ENCODE results near the gene RNF187. TPM values are rescaled to one million over a fixed set of nuclear protein-coding genes. Genes with fewer than 3 reads are reported as not detected.
A peak's percentile ranks its signal among the peaks of the same experiment; 100 is the strongest.
"Not testable (repeated sequence)": the region's sequence is repeated elsewhere in the genome, so short reads cannot be mapped to it uniquely, and the experiment has no call there.

The RNF187 gene
- total RNA-seq, 4 donors from 2014 or later: 75.8 to 106 (median 80.1) TPM

DNA sequence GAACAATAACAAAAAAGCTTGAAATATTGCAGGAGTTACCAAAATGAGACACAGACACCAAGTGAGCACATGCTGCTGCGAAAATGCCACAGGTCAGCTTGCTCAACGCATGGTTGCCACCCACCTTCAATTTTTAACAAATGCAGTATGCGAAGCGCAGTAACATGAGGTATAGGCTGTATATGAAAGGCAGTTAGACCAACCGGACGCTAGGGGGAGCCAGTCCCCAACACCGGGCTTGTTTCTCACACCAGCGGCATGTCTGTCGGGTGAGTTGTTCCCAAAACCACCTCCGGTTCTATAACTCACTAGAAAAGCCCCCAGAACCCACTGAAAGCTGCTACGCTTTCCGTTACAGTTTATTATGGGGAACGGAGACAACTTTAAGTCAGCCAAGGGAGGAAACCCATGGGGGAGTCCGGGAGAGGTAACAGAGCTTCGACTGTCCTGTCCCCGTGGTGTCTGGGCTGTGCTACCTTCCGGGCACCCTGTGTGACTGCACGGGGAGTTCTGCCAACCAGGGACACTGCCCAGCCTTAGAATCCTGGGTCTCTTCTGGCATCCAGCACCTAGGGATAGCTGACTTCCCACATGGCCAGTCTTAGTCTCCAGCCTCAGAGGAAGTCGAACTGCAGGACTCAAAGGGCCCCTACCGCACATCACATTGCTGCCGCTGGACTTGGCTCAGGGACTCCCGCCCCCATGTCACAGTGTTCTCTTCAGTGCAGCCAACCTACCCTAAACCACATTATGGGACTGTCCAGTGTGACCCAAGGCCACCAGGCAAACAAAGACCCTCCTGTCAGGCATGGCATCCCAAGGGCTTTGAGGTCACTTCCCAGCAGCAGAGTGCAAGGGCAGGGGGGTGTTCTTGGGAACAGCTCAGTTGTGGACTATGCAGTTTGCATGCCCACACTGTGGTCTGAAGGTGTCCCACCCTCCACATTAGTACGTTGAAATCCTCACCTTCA is 14.0 kb downstream of the RNF187 start:
- intact Hi-C loops (cut with DNase I; ENCODE audit: low total_unique reads): no loop called here
- 23 to 26% methylated on average over 23 of the region's 23 CpGs for WGBS, 2 donors
- no peak overlapping the region for H3K4me3 ChIP-seq (ENCODE audit: low read depth, poor library complexity, severe bottlenecking)
- DNase-seq (ENCODE audit: low spot score in 2 of 2): peak; percentile 73 to 97
- TF ChIP-seq, protein P1, sequence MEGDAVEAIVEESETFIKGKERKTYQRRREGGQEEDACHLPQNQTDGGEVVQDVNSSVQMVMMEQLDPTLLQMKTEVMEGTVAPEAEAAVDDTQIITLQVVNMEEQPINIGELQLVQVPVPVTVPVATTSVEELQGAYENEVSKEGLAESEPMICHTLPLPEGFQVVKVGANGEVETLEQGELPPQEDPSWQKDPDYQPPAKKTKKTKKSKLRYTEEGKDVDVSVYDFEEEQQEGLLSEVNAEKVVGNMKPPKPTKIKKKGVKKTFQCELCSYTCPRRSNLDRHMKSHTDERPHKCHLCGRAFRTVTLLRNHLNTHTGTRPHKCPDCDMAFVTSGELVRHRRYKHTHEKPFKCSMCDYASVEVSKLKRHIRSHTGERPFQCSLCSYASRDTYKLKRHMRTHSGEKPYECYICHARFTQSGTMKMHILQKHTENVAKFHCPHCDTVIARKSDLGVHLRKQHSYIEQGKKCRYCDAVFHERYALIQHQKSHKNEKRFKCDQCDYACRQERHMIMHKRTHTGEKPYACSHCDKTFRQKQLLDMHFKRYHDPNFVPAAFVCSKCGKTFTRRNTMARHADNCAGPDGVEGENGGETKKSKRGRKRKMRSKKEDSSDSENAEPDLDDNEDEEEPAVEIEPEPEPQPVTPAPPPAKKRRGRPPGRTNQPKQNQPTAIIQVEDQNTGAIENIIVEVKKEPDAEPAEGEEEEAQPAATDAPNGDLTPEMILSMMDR (IDR thresholded peaks at IDR 0.05): no peak

DNA sequence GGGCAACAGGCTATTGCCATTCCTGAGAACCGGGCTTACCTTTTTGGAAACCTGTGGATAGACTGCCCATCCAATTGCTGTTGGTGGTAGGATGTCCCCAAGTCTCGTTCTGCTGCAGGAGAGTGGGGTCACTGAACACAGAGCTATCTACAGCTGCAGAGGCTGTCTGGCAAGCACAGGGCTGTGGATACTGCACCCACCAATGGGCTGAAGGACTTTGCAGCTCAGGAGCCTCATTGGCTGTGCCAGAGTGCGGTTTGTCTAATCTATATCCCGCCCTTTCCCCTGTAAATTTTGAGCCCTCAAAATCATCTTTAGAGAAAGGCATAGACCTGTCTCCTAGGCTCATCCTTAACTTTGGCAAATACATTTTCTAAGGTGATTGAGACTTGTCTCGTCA is 15.3 kb downstream of the RNF187 start:
- intact Hi-C loops (cut with DNase I; ENCODE audit: low total_unique reads): no loop called here
- TF ChIP-seq POLR2A (IDR thresholded peaks at IDR 0.05): no peak
- TF ChIP-seq, protein P1 (IDR thresholded peaks at IDR 0.05): no peak
- no peak for DNase-seq (ENCODE audit: low spot score in 2 of 2)
- 90 to 94% methylated on average over 5 of the region's 5 CpGs for WGBS, 2 donors
- H3K4me3 ChIP-seq (ENCODE audit: low read depth, poor library complexity, severe bottlenecking): no peak overlapping the region

DNA sequence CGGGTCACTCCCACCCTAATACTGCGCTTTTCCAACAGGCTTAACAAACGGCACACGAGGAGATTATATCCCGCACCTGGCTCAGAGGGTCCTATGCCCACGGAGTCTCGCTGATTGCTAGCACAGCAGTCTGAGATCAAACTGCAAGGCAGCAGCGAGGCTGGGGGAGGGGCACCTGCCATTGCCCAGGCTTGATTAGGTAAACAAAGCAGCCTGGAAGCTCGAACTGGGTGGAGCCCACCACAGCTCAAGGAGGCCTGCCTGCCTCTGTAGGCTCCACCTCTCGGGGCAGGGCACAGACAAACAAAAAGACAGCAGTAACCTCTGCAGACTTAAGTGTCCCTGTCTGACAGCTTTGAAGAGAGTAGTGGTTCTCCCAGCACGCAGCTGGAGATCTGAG is 18.8 kb downstream of the RNF187 start:
- H3K4me3 ChIP-seq (ENCODE audit: low read depth, poor library complexity, severe bottlenecking); intact Hi-C loops (cut with DNase I; ENCODE audit: low total_unique reads); DNase-seq (ENCODE audit: low spot score in 2 of 2): not testable (repeated sequence)
- 74 to 84% methylated on average over 8 to 11 of the region's 11 CpGs for WGBS, 2 donors

DNA sequence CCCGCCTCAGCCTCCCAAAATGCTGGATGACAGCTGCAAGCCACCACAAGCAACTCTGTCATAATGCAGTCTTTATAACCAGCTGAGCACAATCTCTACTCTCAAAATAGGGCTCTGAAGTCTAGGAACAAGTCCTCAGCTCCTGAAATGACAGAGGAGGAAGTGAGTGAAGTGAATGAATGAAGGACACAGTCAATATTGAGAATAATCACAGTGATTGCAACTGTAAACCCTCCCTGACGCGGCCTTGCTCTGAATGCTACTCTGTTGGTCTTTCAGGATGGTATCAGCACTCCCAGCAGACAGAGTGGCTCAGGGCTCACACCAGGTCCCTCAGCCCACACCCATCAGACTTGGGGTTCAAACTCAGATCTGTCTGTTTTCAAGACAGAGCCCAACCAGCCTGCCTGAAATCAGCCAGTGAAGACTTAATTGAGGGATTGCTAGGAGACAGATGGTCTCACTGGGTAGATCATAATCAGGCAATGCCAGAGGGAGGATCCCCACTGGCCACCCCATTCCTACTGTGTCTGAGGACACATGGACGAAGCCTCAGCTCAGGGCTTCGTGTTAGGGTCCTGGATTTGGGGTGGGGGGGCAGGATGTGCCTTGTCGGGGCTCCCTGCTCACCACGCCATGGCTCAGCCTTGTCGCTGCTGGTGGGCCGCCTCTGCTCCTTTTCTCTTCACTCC is 20.9 kb downstream of the RNF187 start:
- H3K4me3 ChIP-seq (ENCODE audit: low read depth, poor library complexity, severe bottlenecking): no peak overlapping the region
- TF ChIP-seq, protein P1 (IDR thresholded peaks at IDR 0.05): no peak
- TF ChIP-seq POLR2A (IDR thresholded peaks at IDR 0.05): no peak
- 79 to 86% methylated on average over 9 of the region's 9 CpGs for WGBS, 2 donors
- DNase-seq (ENCODE audit: low spot score in 2 of 2): no peak
- intact Hi-C loops (cut with DNase I; ENCODE audit: low total_unique reads): no loop called here

DNA sequence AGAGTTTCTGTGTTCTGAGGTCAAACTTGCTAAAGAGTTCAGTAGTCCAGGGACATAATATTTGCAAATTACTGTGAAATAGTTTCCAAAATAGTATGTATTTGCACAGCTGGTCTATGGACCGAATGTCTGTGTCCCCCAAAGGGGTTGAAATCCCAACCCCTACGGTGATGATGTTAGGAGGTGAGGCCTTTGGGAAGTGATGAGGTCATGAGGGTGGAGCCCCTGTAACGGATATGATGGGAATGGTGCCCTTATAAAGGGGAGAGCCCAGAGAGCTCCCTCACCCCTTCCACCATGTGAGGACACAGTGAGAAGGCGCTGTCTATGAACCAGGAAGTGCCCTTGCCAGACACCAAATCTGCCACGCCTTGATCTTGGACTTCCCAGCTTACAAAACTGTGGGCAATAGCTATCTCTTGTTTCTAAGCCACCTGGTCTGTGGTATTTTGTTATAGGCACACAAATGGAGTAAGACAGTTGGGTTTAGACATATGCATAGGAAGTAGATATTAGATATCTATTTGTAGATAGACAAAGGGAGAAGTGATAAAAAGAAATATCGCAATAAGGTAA is 21.7 kb downstream of the RNF187 start:
- TF ChIP-seq POLR2A (IDR thresholded peaks at IDR 0.05): no peak
- TF ChIP-seq, protein P1 (IDR thresholded peaks at IDR 0.05): no peak
- DNase-seq (ENCODE audit: low spot score in 2 of 2): no peak
- intact Hi-C loops (cut with DNase I; ENCODE audit: low total_unique reads): no loop called here
- H3K4me3 ChIP-seq (ENCODE audit: low read depth, poor library complexity, severe bottlenecking): no peak overlapping the region
- 79% methylated on average over 6 of the region's 6 CpGs for WGBS, 2 donors

Data from lower leg skin (tissue), 4 donors.